PC-9 (cell line): ENCODE measurements around the gene URAD. TPM values are rescaled to one million over a fixed set of nuclear protein-coding genes. Genes with fewer than 3 reads are reported as not detected.

Source experiments
- BruUV-seq: library from RNA; stranded (reverse); fragments of 400-500 nt; replicated peaks from 2 replicates; lab custom pipeline; 2021; lab: Mats Ljungman, UMichigan
- CTCF ChIA-PET: fragments of 300-600 bp; sonication (Branson Sonifier 250); formaldehyde crosslinking; loops from one replicate; lab custom pipeline; 2022; ENCODE audit warnings: antibody characterized with exemption; lab: Charles Lee
- POLR2A ChIA-PET: fragments of 300-600 bp; sonication (Branson Sonifier 250); formaldehyde crosslinking; loops from one replicate; lab custom pipeline; 2022; ENCODE audit warnings: antibody characterized with exemption; ENCODE audit not compliant: unreplicated experiment; lab: Charles Lee
- DNase-seq, 2 experiments: peaks; one replicate each; pipeline versions ENCODE4 v3.0.0 to v3.0.0-alpha.2; 2015 to 2022; ENCODE audit warnings: mixed read lengths in 1 of 2
- H2AFZ ChIP-seq: fragments of 200-600 bp; sonication (generic); 2 replicates; pipeline ENCODE4 v1.8.1; 2017; ENCODE audit warnings: antibody characterized with exemption
- H3F3A ChIP-seq: fragments of 200-600 bp; sonication (generic); 2 replicates; pipeline ENCODE4 v1.8.1; 2017; ENCODE audit warnings: antibody characterized with exemption, mild to moderate bottlenecking, low read depth; ENCODE audit not compliant: insufficient read depth
- H3K27ac ChIP-seq: fragments of 200-600 bp; sonication (generic); 2 replicates; pipeline ENCODE4 v1.6.1; 2016; ENCODE audit warnings: mixed run types
- H3K27me3 ChIP-seq: fragments of 200-600 bp; sonication (generic); 2 replicates; pipeline ENCODE4 v1.6.1; 2016; ENCODE audit warnings: low read depth, mixed run types; ENCODE audit not compliant: insufficient read depth
- H3K36me3 ChIP-seq: fragments of 200-600 bp; sonication (generic); 2 replicates; pipeline ENCODE4 v1.6.1; 2016; ENCODE audit warnings: low read depth, mixed run types
- H3K4me1 ChIP-seq: fragments of 200-600 bp; sonication (generic); replicated peaks from 2 replicates; pipeline ENCODE4 v1.6.1; 2016; ENCODE audit warnings: mixed run types; ENCODE audit not compliant: insufficient read depth
- H3K4me2 ChIP-seq: fragments of 200-600 bp; sonication (generic); 2 replicates; pipeline ENCODE4 v1.6.1; 2017; ENCODE audit warnings: mixed run types
- H3K4me3 ChIP-seq: fragments of 200-600 bp; sonication (generic); 2 replicates; pipeline ENCODE4 v1.6.1; 2016; ENCODE audit warnings: mixed run types
- H3K79me2 ChIP-seq: fragments of 200-600 bp; sonication (generic); 2 replicates; pipeline ENCODE4 v1.6.1; 2017; ENCODE audit warnings: low read depth, mixed run types
- H3K9me2 ChIP-seq: fragments of 200-600 bp; sonication (generic); 2 replicates; pipeline ENCODE4 v1.8.1; 2017; ENCODE audit warnings: mild to moderate bottlenecking; ENCODE audit not compliant: insufficient read depth
- H3K9me3 ChIP-seq: fragments of 200-600 bp; sonication (generic); 2 replicates; pipeline ENCODE4 v1.8.1; 2016; ENCODE audit warnings: low read depth; ENCODE audit not compliant: insufficient read depth
- H4K20me1 ChIP-seq: fragments of 200-600 bp; sonication (generic); 2 replicates; pipeline ENCODE4 v1.8.1; 2017; ENCODE audit not compliant: insufficient read depth
- EZH2 ChIP-seq: fragments of 200-600 bp; sonication (generic); IDR thresholded peaks from 2 replicates; pipeline ENCODE4 v1.8.0; 2017; ENCODE audit warnings: antibody characterized with exemption, low read depth
- intact Hi-C: fragments of 100-400 bp; cut with micrococcal nuclease; formaldehyde crosslinking; loops from one replicate; pipeline ENCODE4 v1.10.0; 2022; ENCODE audit not compliant: unreplicated experiment
- total RNA-seq: library from RNA; stranded (reverse); gene quantifications from 2 replicates; pipeline ENCODE4 v1.2.3, GENCODE V29; 2021
- TF ChIP-seq, protein P1 (sequence below): fragments of 200-600 bp; sonication (generic); conservative IDR thresholded peaks from 2 replicates; pipeline ENCODE4 v1.6.1; 2017; ENCODE audit warnings: mixed run types, antibody characterized with exemption, mild to moderate bottlenecking, moderate library complexity

The URAD gene
- total RNA-seq, 1 experiment from 2014 or later, result not detected

GRCh38 chr13:27953676-27954405, 34.7 kb downstream of the URAD start:
- peak in 1 of 2 experiments; percentile 6 for DNase-seq
- ChIA-PET POLR2A (no interaction called here), CTCF (no interaction called here)
- H3K27me3 ChIP-seq, result no peaks in the 10 kb centered on the region
- H3K4me2 ChIP-seq, result no peak overlapping the region
- no peaks in the 10 kb centered on the region for H3K36me3 ChIP-seq
- BruUV-seq, result no TSS peak
- no peaks in the 10 kb centered on the region for H3K9me3 ChIP-seq
- H3K9me2 ChIP-seq, result no peaks in the 10 kb centered on the region
- H2AFZ ChIP-seq, result no peak overlapping the region; the same call in 1 of the 2 replicates
- no peak overlapping the region for H3K4me3 ChIP-seq
- no peaks in the 10 kb centered on the region; the same call in 1 of the 2 replicates for H4K20me1 ChIP-seq
- TF ChIP-seq, protein P1, sequence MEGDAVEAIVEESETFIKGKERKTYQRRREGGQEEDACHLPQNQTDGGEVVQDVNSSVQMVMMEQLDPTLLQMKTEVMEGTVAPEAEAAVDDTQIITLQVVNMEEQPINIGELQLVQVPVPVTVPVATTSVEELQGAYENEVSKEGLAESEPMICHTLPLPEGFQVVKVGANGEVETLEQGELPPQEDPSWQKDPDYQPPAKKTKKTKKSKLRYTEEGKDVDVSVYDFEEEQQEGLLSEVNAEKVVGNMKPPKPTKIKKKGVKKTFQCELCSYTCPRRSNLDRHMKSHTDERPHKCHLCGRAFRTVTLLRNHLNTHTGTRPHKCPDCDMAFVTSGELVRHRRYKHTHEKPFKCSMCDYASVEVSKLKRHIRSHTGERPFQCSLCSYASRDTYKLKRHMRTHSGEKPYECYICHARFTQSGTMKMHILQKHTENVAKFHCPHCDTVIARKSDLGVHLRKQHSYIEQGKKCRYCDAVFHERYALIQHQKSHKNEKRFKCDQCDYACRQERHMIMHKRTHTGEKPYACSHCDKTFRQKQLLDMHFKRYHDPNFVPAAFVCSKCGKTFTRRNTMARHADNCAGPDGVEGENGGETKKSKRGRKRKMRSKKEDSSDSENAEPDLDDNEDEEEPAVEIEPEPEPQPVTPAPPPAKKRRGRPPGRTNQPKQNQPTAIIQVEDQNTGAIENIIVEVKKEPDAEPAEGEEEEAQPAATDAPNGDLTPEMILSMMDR, result no peak
- TF ChIP-seq EZH2, result no peak
- intact Hi-C loops, result no loop called here
- H3K4me1 ChIP-seq, result peaks cover 40% of the 10 kb centered on the region
- H3K27ac ChIP-seq, result peak overlapping the region; percentile 66; the same call in 1 of the 2 replicates
- no peaks in the 10 kb centered on the region for H3K79me2 ChIP-seq
- H3F3A ChIP-seq, result peaks cover 19% of the 10 kb centered on the region; the same call in 1 of the 2 replicates

DNA sequence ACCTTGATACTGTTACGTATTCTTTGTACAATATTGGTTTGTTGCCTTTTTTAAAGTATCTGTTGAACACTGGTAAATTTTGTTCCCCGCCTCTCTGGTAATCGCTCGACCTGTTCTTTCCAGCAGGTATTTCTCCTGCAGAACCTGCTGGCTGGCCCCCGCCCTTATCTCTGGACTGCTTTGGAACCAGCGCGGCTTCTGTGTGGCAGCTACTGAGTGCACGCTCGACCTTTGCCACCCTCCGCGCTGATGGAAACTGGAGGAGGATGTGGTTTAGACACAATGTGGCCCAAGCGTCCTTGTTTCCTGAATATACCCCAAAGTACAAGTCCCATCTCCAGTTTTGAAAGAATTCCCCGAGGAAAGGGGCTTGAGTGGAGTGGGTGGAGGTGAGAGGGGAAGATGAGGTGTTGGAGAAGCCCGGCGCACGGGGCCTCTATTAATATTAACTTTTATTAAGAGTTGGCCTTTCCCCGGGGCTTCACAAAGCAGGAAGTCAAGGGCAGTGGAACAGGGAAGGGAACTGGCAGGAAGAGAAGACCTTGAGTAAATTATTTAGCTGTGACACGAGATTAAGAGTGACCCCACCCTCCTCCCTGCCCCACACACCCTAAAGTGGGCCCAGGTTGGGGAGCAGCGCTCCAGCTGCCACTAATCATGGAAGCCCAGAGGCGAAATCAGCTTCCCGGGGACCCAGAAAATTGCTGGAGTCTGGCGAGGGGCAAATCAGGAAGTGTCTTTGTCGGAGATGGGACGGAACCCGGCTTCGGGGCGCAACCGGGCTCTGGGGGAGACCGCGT, 35.4 kb downstream of the URAD start:
- H3K36me3 ChIP-seq, result no peaks in the 10 kb centered on the region
- ChIA-PET POLR2A (no interaction called here), CTCF (no interaction called here)
- no peak for TF ChIP-seq EZH2
- TF ChIP-seq, protein P1, result no peak
- no peak overlapping the region for H3K4me3 ChIP-seq
- no peaks in the 10 kb centered on the region; the same call in 1 of the 2 replicates for H4K20me1 ChIP-seq
- H3K27ac ChIP-seq, result peak overlapping the region; percentile 66
- DNase-seq, result no peak
- no peaks in the 10 kb centered on the region for H3K9me2 ChIP-seq
- intact Hi-C loops, result no loop called here
- peaks cover 19% of the 10 kb centered on the region; the same call in 1 of the 2 replicates for H3F3A ChIP-seq
- peak overlapping the region; percentile 70 for H2AFZ ChIP-seq
- H3K79me2 ChIP-seq, result no peaks in the 10 kb centered on the region
- no TSS peak for BruUV-seq
- H3K27me3 ChIP-seq, result no peaks in the 10 kb centered on the region
- H3K9me3 ChIP-seq, result no peaks in the 10 kb centered on the region
- H3K4me1 ChIP-seq, result peaks cover 33% of the 10 kb centered on the region
- peak overlapping the region; percentile 60 for H3K4me2 ChIP-seq

DNA sequence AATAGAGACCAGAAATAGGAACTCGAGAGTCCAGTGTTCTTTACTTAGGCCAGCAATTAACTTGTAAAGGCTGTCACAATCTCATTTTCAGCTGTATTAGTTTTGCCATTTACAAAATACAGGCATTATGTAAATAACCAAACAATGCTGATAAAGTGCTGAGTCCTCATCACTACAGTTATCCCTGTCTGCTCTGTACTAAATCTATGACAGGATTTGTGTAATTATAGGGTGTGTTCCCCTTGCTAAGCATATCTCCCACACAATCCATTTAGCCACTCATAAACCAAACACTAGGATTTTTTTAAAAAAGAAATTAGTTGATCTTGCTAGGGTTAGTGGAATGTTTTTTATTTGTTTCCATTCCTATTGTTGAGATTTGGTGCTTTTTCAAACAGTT, 45.5 kb downstream of the URAD start:
- H3K9me2 ChIP-seq, result no peaks in the 10 kb centered on the region
- no peaks in the 10 kb centered on the region for H4K20me1 ChIP-seq
- H3F3A ChIP-seq, result no peaks in the 10 kb centered on the region
- intact Hi-C loops, result no loop called here
- no peak overlapping the region for H3K4me2 ChIP-seq
- H3K9me3 ChIP-seq, result no peaks in the 10 kb centered on the region
- no TSS peak for BruUV-seq
- no peak overlapping the region for H2AFZ ChIP-seq
- no peak overlapping the region for H3K4me3 ChIP-seq
- H3K27me3 ChIP-seq, result no peaks in the 10 kb centered on the region
- H3K4me1 ChIP-seq, result 0 out of 2 replicates have a peak, but pooled peaks cover 7% of the 10 kb centered on the region
- no peaks in the 10 kb centered on the region for H3K36me3 ChIP-seq
- POLR2A ChIA-PET, result no interaction called here
- H3K27ac ChIP-seq, result no peak overlapping the region
- TF ChIP-seq, protein P1, result no peak
- TF ChIP-seq EZH2, result no peak
- CTCF ChIA-PET, result no interaction called here
- H3K79me2 ChIP-seq, result no peaks in the 10 kb centered on the region
- no peak for DNase-seq
